ENCODE data around the gene MYADML2. TPM values are rescaled to one million over a fixed set of nuclear protein-coding genes. Genes with fewer than 3 reads are reported as not detected.

Gene MYADML2
- total RNA-seq, 1 donor from 2014 or later = 3.2 TPM

GRCh38 chr17:81978524-81979298 lies 31.7 kb upstream of the MYADML2 start:
- DNase-seq = no peak

GRCh38 chr17:81977211-81977808 lies 30.3 kb upstream of the MYADML2 start, which contains the start of gene ASPSCR1:
ASPSCR1 (plus strand) TSS chr17:81977629; CDS start chr17:81977647, 18 bp downstream.
- peak; percentile 94 for DNase-seq

GRCh38 chr17:81976332-81977210 lies 29.5 kb upstream of the MYADML2 start:
- no peak for DNase-seq

DNA sequence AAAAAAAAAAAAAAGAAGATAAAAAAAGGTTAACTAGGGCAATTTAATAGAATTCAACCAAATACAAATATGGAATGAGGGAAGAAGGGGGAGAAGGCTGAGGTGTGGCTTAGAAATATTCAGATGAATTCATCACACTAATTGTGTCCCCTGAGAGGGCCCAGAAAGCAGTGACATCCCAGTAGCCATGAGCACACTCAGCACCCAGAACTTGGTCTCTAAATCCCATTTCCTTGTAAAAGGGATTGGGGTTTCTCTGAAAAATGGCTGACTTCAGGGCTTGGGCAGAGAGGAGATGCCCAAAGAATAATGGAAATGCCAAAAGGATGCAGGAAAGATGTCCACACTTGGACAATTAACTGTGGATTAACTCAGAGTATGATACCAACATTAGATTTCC lies 26.4 kb upstream of the MYADML2 start:
- DNase-seq = no peak

DNA sequence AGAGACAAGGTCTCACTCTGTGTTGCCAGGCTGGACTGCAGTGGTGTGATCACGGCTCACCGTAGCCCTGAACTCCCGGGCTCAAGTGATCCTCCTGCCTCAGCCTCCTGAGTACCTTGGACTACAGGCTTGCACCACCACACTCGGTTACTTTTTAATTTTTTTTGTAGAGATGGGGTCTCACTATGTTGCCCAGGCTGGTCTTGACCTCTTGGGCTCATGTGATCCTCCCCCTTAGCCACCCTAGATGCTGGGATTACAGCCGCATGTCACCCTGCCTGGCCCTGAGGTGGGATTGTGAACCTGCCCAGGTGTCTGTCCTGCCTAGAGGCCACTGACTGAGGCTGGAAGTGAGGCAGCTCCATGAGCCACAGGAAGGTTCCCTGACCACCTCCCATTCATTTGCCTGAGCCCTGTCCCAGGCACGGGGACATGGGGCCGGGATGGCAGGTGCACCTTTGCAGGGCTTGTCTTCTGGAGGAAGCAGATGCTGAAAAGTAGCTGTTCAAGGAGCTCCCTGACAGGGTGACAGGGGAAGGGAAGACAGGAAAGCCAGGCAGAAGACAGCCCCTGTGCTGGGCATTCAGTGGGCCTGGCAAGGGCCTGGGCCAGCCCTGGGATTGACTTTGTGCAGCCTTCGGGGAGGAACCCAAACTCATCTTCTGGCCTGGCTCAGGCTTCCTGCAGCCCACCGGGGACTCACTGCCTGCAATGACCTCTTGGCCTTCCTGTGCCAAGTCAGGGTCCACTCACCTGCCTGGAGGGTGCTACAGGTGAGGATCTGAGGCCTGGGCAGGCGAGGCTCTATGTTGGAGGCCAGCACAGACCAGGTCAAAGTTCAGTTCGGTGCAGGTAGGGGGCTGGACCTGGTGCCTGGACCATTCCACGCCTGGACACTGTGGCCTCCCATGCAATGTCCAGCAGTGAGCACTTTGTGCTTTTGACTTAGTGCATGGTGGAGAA lies 22.1 kb upstream of the MYADML2 start:
- no peak for DNase-seq

DNA sequence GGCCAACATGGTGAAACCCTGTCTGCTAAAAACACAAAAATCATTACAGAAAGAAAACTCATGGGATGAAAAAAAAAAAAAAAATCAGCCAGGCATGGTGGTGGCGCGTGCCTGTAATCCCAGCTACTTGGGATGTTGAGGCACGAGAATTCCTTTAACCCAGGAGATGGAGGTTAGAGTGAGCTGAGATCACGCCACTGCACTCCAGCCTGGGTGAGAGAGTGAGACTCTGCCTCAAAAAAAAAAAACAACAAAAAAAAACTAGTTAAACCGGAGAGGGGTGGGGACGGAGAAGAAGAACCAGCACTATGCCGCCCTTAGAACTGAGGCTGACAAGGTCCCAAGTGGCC lies 21.3 kb upstream of the MYADML2 start:
- DNase-seq = no peak

- peak; percentile 53 for DNase-seq
Measured at GRCh38 chr17:81967533-81968395, 20.7 kb upstream of the MYADML2 start.

DNA sequence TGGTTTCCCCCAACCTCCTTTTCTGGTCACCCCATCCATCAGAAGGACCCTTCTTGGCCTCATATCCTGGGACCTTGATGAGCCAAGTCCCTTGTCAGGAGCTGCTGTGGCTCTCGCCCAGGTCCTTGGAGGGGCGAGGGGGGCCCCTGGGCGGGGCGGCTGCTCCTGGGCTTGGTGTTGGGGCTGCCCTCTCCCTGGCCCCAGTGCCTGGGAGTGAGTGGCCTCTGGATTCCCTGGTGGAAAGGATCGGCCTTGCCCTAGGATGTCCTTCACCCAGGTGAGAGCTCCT lies 20.2 kb upstream of the MYADML2 start:
- DNase-seq = no peak

DNA sequence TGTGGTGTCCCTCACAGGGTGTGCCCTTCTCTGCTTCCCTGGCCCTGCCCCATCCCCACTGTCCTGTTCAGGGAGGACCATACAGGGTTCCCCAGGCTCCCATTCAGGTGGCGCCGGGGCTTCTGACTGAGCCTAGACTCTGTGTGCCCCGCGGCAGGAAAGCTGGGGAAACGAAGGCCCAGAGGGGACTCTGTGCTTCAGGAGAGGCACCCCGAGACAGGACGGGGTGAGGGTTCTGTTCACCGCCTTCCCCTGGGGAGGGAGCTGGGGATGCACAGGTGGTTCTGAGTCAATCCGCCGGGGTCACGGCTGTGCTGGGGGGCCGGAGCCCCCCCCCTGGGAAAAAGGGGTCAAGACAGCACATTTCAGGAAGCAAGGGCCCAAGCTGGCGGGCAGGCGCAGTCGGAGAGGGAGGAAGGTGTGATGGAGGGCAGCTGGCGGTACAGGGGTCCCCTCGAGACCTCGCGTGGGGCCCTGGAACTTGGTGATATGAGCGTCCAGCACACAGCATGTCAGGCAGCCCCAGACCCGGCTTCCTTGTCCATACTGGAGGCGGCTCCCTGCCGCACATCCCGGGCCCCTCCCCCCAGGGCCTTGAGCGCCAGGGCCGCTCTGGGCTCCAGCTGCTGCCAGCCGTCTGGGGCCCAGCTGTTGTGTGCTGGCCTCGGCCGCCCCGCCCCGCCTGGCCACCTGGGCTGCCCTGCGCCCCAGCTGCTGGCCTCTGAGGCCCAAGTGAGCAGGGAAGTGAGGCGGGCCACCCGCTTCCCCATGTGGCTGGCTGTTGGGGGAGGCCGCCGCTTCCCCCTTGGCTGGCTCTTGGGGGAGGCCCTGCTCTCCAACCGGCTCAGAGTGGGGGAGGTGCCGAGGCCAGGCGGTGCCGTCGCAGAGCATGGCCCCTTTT lies 19.6 kb upstream of the MYADML2 start:
- DNase-seq = peak; percentile 33

- no peak for DNase-seq
Measured at GRCh38 chr17:81964081-81964849, 17.2 kb upstream of the MYADML2 start.

DNA sequence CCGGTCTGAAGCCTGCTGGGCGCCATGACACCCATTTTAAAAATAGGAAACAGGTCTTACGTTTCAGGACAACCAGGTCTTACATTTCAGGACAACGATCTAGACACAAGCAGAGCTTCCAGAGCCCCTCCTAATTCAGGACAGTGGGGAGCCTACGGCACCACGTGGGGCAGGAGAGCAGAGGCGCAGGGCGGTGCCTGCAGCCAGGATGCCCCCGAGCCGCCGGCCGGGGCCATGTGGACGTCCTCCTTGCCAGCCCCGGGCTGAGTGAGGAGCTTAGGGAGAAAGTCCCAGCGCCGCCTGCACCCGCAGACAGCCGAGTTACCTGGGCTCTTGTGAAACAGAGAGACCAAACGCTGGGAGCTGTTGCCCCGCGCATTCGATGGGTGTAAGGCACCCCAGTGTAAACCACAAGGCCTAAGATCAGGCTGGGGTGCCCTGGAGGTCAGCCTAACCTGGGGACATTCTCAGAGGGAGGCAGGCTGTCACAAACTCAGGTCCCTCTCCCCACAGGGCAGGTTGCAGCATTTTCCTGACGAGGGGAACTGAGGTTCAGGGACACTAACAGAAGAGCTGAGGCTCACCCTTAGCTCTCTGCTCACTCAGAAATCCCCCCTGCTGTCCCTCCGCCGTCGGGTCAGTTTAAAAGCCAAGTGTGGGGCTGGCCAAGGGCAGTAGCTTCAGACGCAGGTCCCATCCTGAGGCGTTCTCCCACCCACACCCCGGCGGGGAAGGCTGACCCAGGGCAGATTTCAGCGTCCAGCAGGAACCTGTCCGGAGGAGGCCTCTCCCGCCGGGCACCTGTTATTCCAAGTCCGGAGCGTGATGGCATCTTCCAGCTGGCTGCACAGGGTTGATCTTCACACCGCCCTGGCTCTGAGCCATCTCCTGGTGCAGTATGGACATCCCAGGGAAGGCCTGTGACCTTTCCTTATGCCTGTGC lies 15.7 kb upstream of the MYADML2 start:
- DNase-seq = no peak

GRCh38 chr17:81961521-81962498 lies 14.8 kb upstream of the MYADML2 start:
- no peak for DNase-seq

DNA sequence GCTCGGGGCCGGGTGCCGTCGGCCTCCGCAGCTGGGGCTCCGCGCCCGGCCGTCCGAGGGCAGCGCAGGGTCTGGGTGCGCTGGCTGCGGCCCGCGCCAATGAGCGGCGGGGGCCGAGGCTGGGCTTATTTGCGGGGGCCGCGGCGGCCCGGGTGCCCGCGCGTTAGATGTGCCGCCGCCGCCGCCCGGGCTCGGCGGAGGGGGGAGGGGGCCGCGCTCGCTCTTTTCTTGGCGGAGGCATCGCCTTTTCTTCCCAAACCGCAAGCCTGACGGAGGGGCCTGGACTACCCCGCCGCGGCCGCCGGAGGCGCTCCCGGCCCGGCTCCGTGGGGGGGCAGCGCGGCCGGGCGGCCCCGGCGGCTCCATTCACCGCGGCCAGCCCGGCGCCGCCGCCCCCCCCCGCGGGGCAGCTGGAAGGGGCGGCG lies 14.1 kb upstream of the MYADML2 start, which contains the start of gene NOTUM:
NOTUM (minus strand) TSS at position 101 of the 425 bp plus-strand sequence. CDS start 278 bp downstream, outside the sequence.
- DNase-seq = no peak

DNA sequence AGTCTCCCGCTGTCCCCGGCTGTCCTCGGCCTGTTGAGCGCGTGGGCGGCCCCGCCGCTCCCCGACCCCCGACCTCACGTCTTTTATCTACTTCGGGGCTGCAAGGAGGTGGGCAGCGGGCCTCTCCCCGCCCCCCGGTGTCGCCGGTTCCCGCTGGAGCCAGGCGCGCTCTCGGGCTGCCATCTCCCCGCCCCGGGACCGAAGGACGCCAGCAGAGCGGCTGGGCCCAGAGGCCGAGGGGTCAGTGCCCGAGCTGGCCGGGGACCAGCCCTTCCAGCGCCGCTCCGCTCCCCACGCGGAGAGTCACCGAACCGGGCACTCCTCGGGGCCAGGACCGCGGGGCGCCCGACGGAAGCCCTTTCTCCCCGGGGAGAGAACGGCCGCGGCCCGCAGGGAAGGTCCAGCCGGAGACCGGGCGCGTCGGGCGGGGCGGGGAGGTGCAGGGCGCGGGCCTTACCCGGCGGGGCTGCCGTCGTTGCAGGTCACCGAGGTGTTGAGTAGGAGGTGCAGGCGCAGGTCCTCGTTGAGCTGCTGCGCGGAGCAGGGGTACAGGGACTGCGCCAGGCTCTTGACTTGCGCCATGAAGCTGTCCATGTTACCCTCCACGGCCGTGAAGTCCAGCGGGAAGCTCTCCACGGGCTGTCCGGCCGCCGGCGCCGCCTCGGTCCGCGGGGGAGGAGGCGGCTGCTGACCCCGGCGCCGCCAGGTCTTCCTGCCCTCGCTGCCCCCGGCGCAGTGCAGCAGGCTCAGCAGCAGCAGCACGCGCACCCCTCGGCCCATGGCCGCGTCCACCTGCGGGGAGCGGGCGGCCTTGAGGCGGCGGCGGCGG lies 13.3 kb upstream of the MYADML2 start:
- DNase-seq = no peak

DNA sequence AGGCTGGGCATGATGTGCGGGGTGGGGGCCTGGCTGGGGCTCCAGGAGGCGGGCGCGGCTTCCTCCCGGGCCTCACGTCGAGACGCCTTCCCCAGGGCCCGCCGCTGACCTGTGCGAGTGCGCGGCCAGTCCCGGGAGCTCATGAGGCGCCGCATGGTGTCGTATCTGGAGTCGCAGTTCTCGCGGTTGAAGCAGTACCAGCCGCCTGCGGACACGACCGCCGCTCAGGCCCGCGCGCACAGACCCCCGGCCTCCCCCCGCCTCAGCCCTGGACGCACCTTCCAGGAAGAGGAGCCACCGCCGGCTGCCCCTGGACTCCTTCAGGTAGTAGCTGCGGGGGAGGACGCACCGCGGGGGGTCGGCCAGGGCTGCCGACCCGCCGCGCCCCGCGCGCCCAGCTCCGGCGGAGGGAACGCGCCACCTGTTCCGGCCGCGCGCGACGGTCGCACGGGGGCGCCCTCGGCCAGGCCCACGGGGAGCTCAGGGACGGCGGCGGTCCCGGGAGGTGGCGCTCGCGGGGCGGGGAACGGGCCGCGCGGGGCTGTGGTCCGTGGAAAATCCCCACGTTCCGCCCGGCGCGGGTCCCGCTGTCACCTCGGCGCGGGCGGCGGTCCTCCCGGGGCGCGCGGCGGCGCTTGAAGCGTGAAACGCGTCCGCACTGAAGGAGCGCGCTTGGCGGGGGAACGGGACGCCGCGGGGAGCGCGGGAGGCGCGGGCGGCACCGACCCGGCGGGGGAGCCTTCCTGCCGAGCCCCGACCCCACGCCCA lies 12.5 kb upstream of the MYADML2 start:
- DNase-seq = no peak
